ENCODE data around the gene ZIC2. TPM values are rescaled to one million over a fixed set of nuclear protein-coding genes. Genes with fewer than 3 reads are reported as not detected.

ZIC2 gene
- total RNA-seq, 1 donor from 2014 or later: not detected

GRCh38 chr13:99973808-99974185 is 7.8 kb upstream of the ZIC2 start:
- no peak for DNase-seq (ENCODE audit: low spot score)

DNA sequence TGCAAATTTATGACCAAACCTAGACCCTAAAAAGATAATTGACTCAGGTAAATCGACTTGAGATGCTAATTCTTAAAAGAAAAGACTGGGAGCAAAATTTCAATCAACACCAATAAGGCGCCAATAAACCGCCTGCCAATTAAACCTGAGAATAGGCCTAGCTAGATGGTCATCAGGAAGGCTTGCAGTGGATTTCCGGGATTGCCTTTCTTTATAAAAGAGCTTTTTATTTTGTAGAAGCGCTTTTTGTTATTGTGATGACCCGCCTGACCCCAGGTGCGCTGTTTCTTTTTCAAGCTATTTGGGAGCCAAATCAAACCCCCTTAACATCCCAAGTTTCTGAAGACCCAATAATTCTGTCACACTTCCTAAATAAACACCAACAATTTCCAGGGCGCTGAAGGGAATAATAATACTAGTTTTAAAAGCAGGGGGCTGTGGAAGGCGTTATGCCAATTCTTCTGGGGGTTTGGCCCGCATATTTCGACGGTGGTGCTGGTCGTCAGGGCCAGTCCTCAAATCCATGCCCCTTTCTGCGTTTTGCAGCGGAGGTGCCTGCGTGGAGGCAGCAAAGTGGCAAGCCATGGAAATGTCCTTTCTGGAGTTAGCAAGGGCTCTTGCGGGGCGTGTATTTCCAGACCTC is 7.2 kb upstream of the ZIC2 start:
- DNase-seq (ENCODE audit: low spot score): no peak

DNA sequence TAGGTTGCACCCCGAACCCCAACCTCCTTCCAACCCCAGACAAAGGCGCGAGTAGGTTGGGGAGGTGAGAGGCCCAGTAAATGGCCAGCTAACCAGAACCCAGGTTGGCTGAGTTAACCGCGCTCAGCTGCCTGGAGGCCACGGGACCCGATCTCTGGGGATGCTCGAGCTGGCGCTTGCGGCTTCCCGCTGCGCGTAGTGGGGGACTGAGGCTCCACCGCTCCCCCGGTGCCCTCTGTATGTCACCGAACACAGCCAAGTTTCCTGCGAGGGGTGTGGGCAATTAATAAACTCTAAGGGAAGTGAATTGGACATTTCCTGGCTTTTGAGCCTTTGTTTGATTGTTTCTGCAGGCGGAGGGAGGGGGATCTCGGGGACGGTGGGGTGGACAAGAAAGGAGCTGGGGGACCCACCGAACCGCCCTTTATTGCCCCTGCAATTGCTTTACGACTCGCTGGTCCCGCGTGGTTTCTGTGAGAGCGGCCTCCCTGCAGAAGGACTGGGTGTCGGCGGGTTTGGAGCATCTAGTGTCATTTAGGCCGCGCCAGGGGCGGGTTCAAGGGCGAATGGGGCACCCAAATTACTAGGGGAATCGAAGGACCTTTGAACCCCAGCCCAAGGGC is 6.5 kb upstream of the ZIC2 start:
- peak; percentile 81 for DNase-seq (ENCODE audit: low spot score)

DNA sequence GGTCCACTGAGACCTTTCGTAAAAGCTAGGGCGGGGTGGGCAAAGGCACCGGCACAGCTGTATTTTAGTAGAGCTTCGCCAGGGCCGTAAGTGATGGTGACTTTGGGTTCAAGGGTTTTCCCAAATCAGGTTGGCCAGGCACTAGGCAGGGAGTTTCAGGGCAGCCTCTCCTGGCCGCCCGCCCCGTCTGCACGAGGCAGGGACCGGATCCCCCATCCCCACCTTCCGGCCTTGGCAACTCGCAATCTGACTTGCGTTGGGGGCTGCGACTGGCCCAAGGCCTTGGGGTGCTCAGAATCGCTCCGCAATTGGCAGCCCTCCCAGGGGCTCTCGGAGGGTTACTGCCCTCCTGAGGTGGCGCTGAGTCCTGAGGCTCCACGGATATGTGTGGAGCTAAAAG is 6.0 kb upstream of the ZIC2 start:
- DNase-seq (ENCODE audit: low spot score): no peak

GRCh38 chr13:99976575-99976974 is 5.0 kb upstream of the ZIC2 start:
- DNase-seq (ENCODE audit: low spot score): no peak

GRCh38 chr13:99977334-99977911 is 4.2 kb upstream of the ZIC2 start:
- no peak for DNase-seq (ENCODE audit: low spot score)

DNA sequence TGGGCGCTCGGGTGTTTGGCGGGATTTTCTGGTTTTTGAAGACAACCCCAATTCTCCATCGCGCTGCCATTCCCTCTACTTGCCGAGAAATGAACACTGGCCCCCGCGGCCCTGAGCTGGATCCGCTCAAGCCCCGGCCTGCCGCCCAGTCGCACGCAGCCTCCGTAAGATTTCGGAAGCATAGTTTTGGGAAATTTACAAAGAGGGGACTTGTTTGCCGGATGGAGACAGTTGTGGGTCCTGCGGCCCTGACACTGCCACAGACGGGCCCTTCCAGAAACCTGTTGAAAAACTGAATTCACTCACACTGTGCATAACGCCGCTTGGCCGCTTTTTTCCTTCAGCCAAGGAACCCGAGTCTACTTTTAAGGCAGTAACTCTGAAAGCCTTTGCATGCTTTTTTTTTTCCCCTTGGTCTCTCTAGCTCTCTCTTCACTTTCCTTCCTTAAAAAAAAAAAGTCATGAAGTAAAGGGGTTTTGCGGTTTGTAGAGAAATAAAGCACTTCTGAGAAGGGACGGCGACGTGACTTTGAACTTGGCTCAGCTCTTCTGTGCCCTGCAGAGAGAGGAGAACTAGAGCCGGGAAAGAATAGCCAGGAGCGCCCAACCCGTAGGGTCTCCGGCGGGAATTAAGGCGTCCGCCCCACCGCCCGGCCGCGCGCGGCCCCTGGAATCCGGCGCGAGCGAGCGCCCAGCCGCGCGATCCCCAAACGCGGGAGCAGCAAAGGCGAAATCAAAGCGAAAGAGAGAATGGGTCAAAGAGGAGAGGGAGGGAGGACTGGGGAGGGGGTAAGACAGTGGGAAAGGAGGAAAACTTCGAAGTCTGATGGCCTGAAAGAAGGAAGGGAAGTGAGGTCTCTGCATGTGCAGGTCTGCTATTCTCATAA is 3.4 kb upstream of the ZIC2 start:
- DNase-seq (ENCODE audit: low spot score): no peak

DNA sequence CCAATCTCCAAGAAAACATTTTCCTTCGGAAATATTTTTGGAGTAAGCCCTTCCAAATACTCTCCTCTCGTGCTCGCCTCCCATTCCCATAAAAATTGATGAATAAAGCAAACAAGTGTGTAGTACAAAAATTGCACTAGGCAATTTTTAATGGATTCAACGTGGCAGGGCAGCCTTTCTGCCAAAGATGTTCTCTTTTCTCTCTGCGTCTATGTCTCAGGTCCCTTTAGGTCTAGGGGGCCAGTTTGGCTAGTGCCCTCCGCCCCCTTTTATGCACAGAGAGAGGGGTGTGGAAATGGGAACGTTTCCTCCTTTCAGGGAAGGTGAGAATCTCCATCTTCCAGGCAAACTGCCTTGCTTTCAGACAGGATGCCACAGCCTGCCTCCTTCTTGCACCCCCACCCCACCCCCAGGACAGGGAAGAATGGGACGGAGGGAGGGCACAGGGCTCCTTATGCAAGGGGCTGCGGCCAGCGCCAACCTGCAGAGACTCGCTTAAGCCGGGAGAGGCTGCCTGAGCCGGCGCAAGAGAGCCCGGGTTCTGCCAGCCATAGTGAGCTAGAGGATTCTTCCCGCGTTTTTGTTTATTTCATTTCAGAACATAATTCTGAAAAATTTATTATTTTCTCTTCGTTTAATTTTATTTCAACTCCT is 2.7 kb upstream of the ZIC2 start:
- no peak for DNase-seq (ENCODE audit: low spot score)

GRCh38 chr13:99979453-99980200 is 2.0 kb upstream of the ZIC2 start:
- peak; percentile 87 for DNase-seq (ENCODE audit: low spot score)

- peak; percentile 89 for DNase-seq (ENCODE audit: low spot score)
Measured at GRCh38 chr13:99980201-99980823, 1.3 kb upstream of the ZIC2 start.

DNA sequence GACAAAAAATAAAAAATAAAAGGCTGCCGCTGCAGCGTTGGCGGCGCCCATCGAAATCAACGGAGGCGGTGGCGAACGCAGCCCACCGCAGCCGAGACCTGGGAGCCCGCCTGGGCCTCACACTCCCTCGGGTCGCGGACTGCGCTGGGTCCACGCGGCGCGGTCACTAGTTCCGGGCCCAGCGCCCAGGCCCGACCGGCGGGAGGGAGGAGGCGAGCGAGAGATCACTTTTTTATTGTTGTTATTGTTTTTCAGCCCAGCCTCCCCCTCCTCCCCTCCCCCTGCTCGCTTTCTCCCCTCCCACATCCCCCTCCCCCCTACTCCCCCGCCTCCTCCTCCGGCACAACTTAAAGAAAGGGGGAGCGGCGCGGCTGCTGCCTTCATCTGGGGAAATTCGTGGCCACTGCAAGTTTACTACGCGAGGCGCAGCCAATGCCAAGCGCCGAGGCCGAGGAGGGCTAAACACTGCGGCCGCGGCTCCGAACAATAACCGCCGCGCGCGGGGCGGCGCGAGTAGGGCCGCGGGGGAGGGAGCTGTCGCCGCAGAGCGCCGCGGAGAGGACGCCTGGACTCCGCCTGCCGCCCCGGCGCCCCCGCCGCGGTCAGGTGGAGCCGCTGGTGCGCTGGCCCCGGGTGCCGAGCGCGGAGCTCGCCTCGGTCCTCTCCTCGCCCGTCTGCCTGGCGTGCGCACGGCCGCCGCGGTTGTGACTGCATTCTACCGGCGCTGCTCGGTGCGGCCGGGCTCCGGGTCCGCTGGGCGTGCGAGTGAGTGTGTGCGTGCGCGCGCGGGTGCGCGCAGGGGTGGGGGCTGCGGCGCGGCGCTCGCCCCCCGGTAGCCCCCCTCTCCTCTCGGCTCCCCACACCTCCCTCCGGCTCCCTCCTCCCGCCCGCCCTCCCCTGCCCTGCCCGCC is 505 bp upstream of the ZIC2 start:
- DNase-seq (ENCODE audit: low spot score): peak; percentile 78

- peak; percentile 82 for DNase-seq (ENCODE audit: low spot score)
Measured at GRCh38 chr13:99982036-99982730, 599 bp downstream of the ZIC2 start.

DNA sequence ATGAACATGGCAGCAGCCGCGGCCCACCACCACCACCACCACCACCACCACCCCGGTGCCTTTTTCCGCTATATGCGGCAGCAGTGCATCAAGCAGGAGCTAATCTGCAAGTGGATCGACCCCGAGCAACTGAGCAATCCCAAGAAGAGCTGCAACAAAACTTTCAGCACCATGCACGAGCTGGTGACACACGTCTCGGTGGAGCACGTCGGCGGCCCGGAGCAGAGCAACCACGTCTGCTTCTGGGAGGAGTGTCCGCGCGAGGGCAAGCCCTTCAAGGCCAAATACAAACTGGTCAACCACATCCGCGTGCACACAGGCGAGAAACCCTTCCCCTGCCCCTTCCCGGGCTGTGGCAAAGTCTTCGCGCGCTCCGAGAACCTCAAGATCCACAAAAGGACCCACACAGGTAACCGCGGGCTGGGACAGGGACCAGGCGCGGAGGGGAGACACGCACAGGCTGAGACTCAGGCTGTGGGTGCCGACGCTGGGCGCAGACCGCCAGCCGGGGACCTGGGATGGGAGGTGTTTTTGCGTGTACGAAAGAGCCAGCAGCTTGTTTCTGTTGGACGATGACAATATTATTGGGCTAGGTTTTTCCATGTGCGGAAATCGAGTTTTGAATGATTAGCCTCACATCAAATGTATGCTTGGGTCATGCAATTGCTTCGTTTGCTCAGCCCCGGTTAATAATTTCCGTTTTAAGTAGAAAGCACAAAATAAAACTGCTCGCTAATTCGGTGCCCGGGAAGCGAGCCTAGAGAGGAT is 1.3 kb downstream of the ZIC2 start:
- no peak for DNase-seq (ENCODE audit: low spot score)

- DNase-seq (ENCODE audit: low spot score): no peak
Measured at GRCh38 chr13:99983499-99984401, 2.2 kb downstream of the ZIC2 start.

DNA sequence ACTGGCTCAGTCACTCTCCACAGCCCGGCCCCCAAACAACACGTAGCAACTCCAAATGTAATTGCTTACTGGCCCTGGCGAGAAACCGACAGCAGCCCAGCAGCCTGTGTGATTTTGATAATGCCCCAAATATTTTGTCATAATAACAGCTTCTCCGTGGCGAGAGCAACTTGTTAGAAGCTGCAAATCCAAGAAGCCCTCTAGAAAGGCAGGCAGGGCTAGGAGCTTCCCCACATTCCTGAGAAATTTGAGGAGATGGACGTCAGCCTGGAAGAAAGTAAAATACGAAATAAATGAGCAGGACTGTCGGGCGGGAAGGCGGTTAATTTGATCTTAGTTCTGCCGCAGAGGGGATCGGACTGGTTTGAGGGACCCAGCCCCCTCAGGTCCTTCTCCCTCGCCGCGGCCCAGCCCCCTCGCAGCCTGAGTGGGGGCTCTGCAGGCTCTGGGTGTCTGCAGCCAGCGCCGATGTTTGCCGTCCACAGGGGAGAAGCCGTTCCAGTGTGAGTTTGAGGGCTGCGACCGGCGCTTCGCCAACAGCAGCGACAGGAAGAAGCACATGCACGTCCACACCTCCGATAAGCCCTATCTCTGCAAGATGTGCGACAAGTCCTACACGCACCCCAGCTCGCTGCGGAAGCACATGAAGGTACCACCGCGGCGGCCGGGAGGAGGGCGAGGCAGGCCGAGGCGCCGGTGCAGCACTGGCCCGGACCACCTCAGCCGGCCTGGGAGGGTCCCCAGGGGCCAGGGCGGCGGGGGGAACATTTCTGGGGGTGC is 3.1 kb downstream of the ZIC2 start:
- DNase-seq (ENCODE audit: low spot score): no peak
